Tibial nerve (tissue), 4 donors: ENCODE results near the gene WDHD1.

Experiments used
- EP300 ChIP-seq, 2 donors: sonication (generic); formaldehyde crosslinking; IDR thresholded peaks; one replicate each; pipeline ENCODE4 v1.6.1; 2017; ENCODE audit warnings: antibody characterized with exemption in 2 of 2, mild to moderate bottlenecking in 1 of 2
- POLR2A ChIP-seq, 2 donors: fragments of 450-650 bp; IDR thresholded peaks; one replicate each; pipeline ENCODE4 v1.6.1; 2017; ENCODE audit warnings: antibody characterized with exemption in 2 of 2, mild to moderate bottlenecking in 2 of 2, moderate library complexity in 2 of 2
- TF ChIP-seq, protein P1 (sequence below), 5 experiments: fragments of 200-600 bp in 3 of 5; fragments of 450-650 bp in 2 of 5; sonication (generic) in 3 of 5; IDR thresholded peaks; one replicate each; pipeline ENCODE4 v1.5.1; 2016 to 2019; ENCODE audit warnings: antibody characterized with exemption in 5 of 5, mild to moderate bottlenecking in 3 of 5, moderate library complexity in 2 of 5

GRCh38 chr14:54979039-54979438 is 47.9 kb downstream of the WDHD1 start:
- TF ChIP-seq, protein P1, sequence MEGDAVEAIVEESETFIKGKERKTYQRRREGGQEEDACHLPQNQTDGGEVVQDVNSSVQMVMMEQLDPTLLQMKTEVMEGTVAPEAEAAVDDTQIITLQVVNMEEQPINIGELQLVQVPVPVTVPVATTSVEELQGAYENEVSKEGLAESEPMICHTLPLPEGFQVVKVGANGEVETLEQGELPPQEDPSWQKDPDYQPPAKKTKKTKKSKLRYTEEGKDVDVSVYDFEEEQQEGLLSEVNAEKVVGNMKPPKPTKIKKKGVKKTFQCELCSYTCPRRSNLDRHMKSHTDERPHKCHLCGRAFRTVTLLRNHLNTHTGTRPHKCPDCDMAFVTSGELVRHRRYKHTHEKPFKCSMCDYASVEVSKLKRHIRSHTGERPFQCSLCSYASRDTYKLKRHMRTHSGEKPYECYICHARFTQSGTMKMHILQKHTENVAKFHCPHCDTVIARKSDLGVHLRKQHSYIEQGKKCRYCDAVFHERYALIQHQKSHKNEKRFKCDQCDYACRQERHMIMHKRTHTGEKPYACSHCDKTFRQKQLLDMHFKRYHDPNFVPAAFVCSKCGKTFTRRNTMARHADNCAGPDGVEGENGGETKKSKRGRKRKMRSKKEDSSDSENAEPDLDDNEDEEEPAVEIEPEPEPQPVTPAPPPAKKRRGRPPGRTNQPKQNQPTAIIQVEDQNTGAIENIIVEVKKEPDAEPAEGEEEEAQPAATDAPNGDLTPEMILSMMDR (IDR thresholded peaks at IDR 0.05) = no peak
- TF ChIP-seq POLR2A (IDR thresholded peaks at IDR 0.05) (no peak), EP300 (IDR thresholded peaks at IDR 0.05) (no peak)
